GM18499 (cell line): ENCODE data around the gene RBM17.
"Not testable (repeated sequence)": the region's sequence is repeated elsewhere in the genome, so short reads cannot be mapped to it uniquely, and the experiment has no call there.

ENCODE experiments used
- ATAC-seq: cut with Tn5 transposase; IDR thresholded peaks from one replicate; pipeline ENCODE4 v1.9.1; 2021; ENCODE audit warnings: moderate number of reproducible peaks; ENCODE audit not compliant: insufficient read depth, unreplicated experiment

Gene RBM17

DNA sequence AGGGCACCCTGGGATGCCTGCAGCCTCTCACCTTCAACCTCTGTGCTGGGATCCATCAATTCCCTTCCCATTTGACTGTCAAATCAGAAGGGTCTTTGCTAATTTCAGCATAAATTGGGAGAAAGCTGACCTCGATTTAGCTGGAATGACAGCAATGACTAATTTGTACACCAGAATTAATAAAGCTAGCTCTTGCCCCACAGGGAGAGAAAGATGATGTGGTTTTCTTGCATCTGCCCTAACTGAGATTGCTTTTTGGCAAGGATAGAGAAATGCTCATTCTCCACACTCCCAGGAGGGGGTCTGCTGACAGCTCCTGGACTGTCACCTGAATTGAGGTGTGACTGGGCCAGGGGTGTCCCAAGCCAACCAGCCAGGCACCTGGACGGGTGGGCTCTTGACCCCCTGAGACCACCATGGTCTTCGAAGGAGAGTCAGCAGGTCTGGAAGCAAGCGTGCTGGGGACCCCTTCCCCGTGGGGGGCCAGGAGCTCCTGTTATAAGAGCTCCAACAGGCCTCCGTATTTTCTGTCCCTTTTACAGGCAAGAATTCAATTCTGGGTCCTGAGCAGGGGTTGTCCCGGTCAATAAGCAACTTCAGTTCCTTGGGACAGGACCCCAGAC is 42.1 kb downstream of the RBM17 start:
- ATAC-seq, result no peak

DNA sequence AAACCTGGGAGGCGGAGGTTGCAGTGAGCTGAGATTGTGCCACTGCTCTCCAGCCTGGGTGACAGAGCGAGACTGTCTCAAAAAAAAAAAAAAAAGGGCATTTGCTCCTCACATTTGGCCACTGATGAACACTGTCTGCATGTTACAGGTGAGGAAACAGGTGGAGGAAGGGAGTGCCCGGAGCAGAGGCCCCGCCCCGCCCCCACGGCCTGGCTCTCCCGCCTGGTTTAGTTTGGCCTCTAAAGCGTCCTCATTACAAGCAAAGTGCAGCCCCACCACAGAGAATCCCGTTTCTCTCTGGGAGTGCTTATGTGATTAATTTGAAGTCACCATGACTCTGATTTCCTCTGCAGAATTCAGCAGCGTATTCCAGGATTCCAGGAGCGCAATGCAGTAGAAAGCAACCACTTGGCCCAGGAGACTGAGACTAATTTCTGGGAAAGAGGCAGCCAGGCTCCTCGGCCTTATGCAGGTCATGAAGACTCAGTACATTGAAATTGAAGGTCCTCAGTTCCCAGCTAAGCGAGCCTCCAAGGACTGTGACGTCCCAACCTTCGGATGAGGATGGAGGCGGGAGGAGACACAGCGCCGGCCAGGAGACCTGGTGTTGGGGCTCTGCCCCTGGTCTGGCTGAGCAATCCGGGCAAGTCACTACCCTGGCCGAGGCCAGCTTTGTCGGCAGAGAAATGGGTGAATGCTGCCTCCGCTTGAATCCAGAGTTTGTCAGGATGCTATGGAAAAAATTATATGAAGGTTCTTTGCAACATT is 44.7 kb downstream of the RBM17 start:
- no peak for ATAC-seq

GRCh38 chr10:6134099-6134823 is 45.4 kb downstream of the RBM17 start:
- no peak for ATAC-seq

GRCh38 chr10:6135039-6135438 is 46.2 kb downstream of the RBM17 start:
- ATAC-seq, result peak; percentile 45

- ATAC-seq, result no peak
Observed at GRCh38 chr10:6135589-6136168, 46.8 kb downstream of the RBM17 start.

GRCh38 chr10:6136215-6137201 is 47.7 kb downstream of the RBM17 start:
- peak; percentile 32 for ATAC-seq

GRCh38 chr10:6138456-6138855 is 49.6 kb downstream of the RBM17 start:
- no peak for ATAC-seq

DNA sequence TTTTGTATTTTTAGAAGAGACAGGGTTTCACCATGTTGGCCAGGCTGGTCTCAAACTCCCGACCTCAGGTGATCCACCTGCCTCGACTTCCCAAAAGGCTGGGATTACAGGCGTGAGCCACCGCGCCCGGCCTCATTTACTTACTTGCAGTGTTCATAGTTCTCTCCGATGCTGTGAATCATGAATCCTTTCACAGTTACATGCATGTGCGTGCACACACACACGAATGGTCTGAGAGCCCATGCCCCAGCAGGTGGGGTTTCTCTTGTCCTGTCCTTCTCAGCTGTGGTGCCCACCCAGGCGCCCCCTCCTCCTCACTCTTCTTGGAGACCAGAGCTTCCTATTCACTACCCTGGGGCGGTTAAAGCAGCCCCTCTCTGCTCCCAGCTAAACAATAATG is 50.6 kb downstream of the RBM17 start:
- ATAC-seq, result no peak

DNA sequence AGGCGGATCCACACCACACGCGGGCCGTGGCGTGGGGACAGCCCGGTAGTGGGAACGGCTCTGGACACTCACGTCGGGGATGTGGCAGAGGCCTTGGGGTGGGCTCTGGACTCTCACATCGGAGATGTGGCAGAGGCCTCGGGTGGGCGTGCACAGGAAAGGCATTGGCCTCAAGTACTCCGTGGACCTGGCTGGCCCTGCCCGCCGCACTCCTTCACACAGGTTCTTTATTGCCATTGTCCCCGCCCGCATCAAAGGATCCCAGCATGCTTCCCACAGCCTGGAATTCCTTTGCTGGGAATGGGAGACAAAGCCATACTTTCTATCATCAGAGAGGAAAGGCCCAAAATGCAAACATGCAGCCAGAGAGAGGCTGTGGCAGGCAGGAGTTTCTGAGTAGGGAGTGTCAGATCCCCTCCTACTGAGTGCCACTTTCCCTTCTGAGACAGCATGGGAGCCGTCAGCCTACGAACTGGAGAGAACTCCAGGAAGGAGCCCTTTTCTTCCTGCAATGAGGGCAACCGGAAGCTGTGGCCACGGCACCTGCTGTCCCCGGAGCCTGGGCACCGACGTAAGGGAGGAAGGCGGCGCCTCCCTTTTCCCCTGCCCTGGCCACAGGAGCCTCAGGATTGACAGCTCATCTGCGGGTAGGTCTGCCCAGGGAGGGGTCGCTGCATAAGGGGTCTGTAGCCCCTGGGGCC is 51.5 kb downstream of the RBM17 start:
- no peak for ATAC-seq

GRCh38 chr10:6140965-6141295 is 52.1 kb downstream of the RBM17 start:
- ATAC-seq, result no peak

DNA sequence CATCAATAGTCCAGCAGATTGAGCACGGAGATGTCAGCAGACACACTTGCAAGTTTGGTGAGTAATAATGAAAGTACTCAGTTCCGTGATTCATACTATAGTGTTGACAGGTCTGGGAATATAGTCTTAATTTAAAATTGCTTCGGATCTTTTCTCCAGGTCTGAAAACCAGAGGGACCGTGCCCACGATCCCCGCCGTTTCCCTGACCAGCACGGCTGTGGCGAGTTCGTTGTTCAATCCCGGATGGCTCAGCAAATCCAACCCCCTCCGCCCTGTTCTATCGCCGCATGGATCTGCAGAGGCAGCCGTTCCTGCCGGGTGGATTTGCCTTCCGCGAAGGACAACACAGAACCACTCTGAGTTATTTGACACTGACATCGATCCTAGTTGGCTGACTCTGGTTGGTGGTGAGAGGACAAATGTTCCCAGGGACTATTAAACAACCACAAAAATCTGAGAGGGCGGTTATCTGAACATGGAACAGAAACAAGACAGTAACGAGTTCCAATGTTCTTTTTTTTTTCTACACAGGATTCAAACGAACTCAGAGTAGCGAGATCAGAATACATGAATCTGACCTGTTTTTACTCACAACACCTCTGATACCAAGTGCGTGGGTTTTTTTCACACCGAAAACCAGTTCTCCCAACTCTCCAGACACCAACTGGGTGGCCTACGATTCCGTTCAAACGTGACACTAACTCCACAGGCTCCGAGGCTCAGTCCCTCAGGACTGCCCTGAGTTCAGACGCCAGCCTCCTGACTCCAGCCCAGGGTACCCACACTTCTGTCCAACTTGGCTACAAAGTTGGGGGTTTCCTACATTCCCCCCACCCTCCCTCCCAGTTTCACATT is 52.7 kb downstream of the RBM17 start:
- peak; percentile 62 for ATAC-seq

GRCh38 chr10:6142186-6142585 is 53.4 kb downstream of the RBM17 start:
- not testable (repeated sequence) for ATAC-seq

- no peak for ATAC-seq
Observed at GRCh38 chr10:6142644-6143043, 53.8 kb downstream of the RBM17 start.

DNA sequence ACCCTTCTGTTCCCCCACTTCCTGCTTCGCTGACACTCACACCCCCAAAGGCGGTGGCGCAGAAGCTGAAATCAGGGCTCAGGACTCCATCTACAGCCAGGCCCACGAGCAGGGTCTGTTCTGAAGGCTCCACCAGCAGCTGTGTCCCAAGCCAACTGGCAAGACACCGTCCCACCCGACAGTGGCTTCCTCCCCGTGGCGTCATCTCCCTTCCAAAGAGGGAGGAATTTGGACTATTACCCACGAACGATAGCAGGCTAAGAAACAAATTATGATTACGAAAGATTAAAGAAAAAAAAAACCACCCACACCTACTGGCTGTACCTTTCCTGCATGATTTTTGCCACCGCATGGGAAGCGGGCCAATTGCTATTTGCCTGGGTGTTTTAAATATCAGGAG is 54.3 kb downstream of the RBM17 start:
- ATAC-seq, result no peak

DNA sequence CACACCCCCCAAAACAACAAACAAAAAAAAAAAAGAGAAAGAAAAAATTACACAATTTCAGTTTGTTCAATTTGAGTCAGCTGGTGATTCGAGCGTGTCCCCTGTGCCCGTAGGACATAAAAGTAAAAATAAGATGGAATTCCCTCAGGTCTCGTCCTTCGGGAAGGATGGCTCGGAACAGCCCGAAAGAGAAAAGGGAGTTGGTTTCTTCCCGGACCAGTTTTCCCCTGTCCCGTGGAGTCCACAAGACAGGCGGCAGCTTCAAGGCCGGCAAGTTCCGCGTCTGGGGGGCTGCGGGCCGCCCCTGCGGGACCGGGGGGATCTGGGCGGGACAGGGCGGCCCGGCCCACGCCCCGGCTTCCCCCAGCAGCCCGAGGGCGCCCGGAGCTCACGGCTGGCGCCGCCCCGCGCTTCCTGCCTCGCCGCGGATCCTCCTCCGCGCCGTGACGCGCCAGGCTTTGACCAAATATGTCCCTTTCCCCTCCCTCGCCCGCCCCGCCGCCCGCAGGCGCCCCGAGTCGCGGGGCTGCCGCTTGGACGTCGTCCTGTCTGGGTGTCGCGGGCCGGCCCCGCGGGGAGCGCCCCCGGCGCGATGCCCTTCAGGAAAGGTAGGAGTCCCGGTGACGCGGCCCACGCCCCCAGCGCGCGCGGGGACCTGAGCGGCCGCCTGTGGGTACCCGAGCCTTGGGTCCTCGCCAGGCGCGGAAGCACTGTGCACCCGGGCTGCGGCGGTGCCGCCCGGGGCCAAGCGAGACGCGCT is 55.8 kb downstream of the RBM17 start:
- ATAC-seq, result peak; percentile 33

DNA sequence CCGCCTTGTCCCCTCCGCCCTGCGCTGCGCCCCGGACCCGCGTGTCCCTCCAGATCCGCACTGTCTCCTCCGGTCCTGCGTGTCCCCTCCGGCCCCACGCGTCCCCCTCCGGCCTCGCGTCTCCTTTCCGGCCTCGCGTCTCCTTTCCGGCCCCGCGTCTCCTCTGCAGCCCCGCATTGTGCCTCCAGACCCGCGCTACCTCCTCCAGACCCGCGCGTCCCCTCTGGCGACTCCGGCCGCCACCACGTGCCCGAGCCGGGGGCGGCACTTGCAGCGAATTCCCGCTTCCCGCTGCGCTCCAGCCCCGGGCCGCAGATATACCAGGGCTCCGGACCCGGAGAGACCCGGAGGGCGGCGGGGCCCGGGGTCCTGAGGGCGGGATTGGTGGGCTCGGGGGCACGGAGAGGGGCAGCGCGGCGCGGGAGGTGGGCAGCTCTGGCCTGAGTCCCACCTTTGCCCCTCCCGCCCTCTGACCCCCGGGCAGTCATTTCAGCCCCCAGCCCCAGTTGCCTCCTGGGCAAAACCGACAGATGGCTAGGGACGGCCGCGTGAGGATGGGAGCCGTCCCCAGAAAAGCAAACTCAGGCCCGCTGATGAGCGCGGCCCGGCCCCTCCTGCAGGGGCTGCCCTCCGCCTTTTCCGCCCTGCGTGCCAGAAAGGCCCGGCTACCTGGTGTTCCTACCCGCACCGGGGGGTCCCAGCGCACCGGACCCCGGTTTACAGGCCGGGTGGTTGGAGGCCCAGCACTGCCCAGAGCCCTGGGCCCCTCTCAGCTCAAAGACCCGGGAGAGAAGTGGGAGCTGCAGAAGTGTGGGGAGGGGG is 56.5 kb downstream of the RBM17 start:
- ATAC-seq, result no peak
